ENCODE measurements around the gene DCTN4. TPM values are rescaled to one million over a fixed set of nuclear protein-coding genes. Genes with fewer than 3 reads are reported as not detected.
"Not testable (repeated sequence)": the region's sequence is repeated elsewhere in the genome, so short reads cannot be mapped to it uniquely, and the experiment has no call there.

DCTN4 gene
- total RNA-seq, 4 donors from 2014 or later, result 23.2 to 55.3 (median 42.4) TPM

- H3K27ac ChIP-seq, result no peak overlapping the region
These were observed 8.3 kb downstream of the DCTN4 start for GRCh38 chr5:150750469-150750868.

GRCh38 chr5:150743142-150743488, 15.7 kb downstream of the DCTN4 start:
- in situ Hi-C loops (cut with MboI; ENCODE audit: low pct_ligation_motif_present in 1 of 4, low pct_unique_long_range_greater_than_20kb in 1 of 4, low sequenced_read_pairs in 3 of 4); H3K9me3 ChIP-seq; intact Hi-C loops (cut with DNase I; ENCODE audit: low total_unique reads); H3K4me1 ChIP-seq; DNase-seq; H3K27me3 ChIP-seq; H3K4me3 ChIP-seq; H3K27ac ChIP-seq: not testable (repeated sequence)
- 92% methylated on average over 9 of the region's 9 CpGs; no CpG with 5 or more reads in 1 of the 2 donors for WGBS, 2 donors (ENCODE audit: low coverage in 1 of 2)
- peaks cover 0 to 19% (median 5%) of the 10 kb centered on the region in 4 donors for H3K36me3 ChIP-seq

More at GRCh38 chr5:150750469-150750868, 8.3 kb downstream of the DCTN4 start:
- TF ChIP-seq CTCF (IDR thresholded peaks at IDR 0.05) (no peak), POLR2AphosphoS5 (IDR thresholded peaks at IDR 0.05) (no peak), POLR2A (IDR thresholded peaks at IDR 0.05) (no peak), EP300 (IDR thresholded peaks at IDR 0.05; ENCODE audit: low read depth) (no peak)
- Histone ChIP-seq H3K36me3 (peaks cover 0 to 61% (median 6%) of the 10 kb centered on the region in 4 donors), H3K4me3 (no peak overlapping the region), H3K27me3 (no peaks in the 10 kb centered on the region), H3K4me1 (peaks cover 0 to 43% (median 3%) of the 10 kb centered on the region in 4 donors), H3K9me3 (no peaks in the 10 kb centered on the region)
- in situ Hi-C loops (cut with MboI; ENCODE audit: low pct_ligation_motif_present in 1 of 4, low pct_unique_long_range_greater_than_20kb in 1 of 4, low sequenced_read_pairs in 3 of 4) (no loop called here), intact Hi-C loops (cut with DNase I; ENCODE audit: low total_unique reads) (no loop called here)
- DNase-seq, result no peak
- 64 to 65% methylated on average over 2 of the region's 2 CpGs for WGBS, 2 donors (ENCODE audit: low coverage in 1 of 2)

GRCh38 chr5:150742455-150743141, 16.2 kb downstream of the DCTN4 start:
- WGBS, 2 donors (ENCODE audit: low coverage in 1 of 2), result 88 to 92% methylated on average over 5 to 18 of the region's 18 CpGs
- H3K27ac ChIP-seq; in situ Hi-C loops (cut with MboI; ENCODE audit: low pct_ligation_motif_present in 1 of 4, low pct_unique_long_range_greater_than_20kb in 1 of 4, low sequenced_read_pairs in 3 of 4); H3K4me3 ChIP-seq; intact Hi-C loops (cut with DNase I; ENCODE audit: low total_unique reads); H3K9me3 ChIP-seq; DNase-seq; H3K27me3 ChIP-seq: not testable (repeated sequence)
- H3K4me1 ChIP-seq, result peaks cover 0 to 11% (median 2%) of the 10 kb centered on the region in 4 donors
- H3K36me3 ChIP-seq, result peaks cover 0 to 19% (median 5%) of the 10 kb centered on the region in 4 donors

- no peaks in the 10 kb centered on the region for H3K27me3 ChIP-seq
- TF ChIP-seq EP300 (IDR thresholded peaks at IDR 0.05; ENCODE audit: low read depth), result no peak
- no peak for TF ChIP-seq CTCF (IDR thresholded peaks at IDR 0.05)
- peaks cover 0 to 25% (median 5%) of the 10 kb centered on the region in 4 donors for H3K36me3 ChIP-seq
- H3K9me3 ChIP-seq, result peaks cover 0 to 5% of the 10 kb centered on the region in 2 donors
- no peak overlapping the region for H3K27ac ChIP-seq
- intact Hi-C loops (cut with DNase I; ENCODE audit: low total_unique reads), result loop anchor here (1.0 kb wide), 1 partner anchor 20 kb away; no protein-coding TSS in a partner anchor
- in situ Hi-C loops (cut with MboI; ENCODE audit: low pct_ligation_motif_present in 1 of 4, low pct_unique_long_range_greater_than_20kb in 1 of 4, low sequenced_read_pairs in 3 of 4), result no loop called here
- DNase-seq, result no peak
- peaks cover 0 to 18% (median 2%) of the 10 kb centered on the region in 4 donors for H3K4me1 ChIP-seq
- no peak overlapping the region for H3K4me3 ChIP-seq
These were observed 17.8 kb downstream of the DCTN4 start for GRCh38 chr5:150740992-150741391.

- Histone ChIP-seq H3K9me3 (peaks cover 0 to 6% of the 10 kb centered on the region in 2 donors), H3K27ac (no peak overlapping the region), H3K4me3 (no peak overlapping the region), H3K36me3 (peaks cover 0 to 38% (median 5%) of the 10 kb centered on the region in 4 donors), H3K4me1 (peaks cover 0 to 26% (median 5%) of the 10 kb centered on the region in 4 donors), H3K27me3 (no peaks in the 10 kb centered on the region)
- DNase-seq, result no peak
- TF ChIP-seq POLR2A (IDR thresholded peaks at IDR 0.05) (no peak), POLR2AphosphoS5 (IDR thresholded peaks at IDR 0.05) (no peak), EP300 (IDR thresholded peaks at IDR 0.05; ENCODE audit: low read depth) (no peak), CTCF (IDR thresholded peaks at IDR 0.05) (no peak)
- intact Hi-C loops (cut with DNase I; ENCODE audit: low total_unique reads), result no loop called here
- 93% methylated on average over 7 of the region's 7 CpGs; no CpG with 5 or more reads in 1 of the 2 donors for WGBS, 2 donors (ENCODE audit: low coverage in 1 of 2)
- in situ Hi-C loops (cut with MboI; ENCODE audit: low pct_ligation_motif_present in 1 of 4, low pct_unique_long_range_greater_than_20kb in 1 of 4, low sequenced_read_pairs in 3 of 4), result no loop called here
These were observed 20.0 kb downstream of the DCTN4 start for GRCh38 chr5:150738862-150739261.

Measured in transverse colon (tissue), 4 donors.